Keratinocyte (primary cell): Measurements from ENCODE around the gene UNK. TPM values are rescaled to one million over a fixed set of nuclear protein-coding genes. Genes with fewer than 3 reads are reported as not detected.

Source experiments
- DNase-seq: peaks from one replicate; pipeline ENCODE4 v3.0.0-alpha.2; 2011; ENCODE audit warnings: low read depth, missing footprints, low spot score
- FAIRE-seq: peaks from 2 replicates; lab custom pipeline; 2011; peaks lifted over from hg19 to GRCh38; lab: Jason Lieb, UNC
- H2AFZ ChIP-seq: 2 replicates; pipeline ENCODE4 v1.6.0; 2012; ENCODE audit warnings: low read length, control low read depth, inconsistent platforms; ENCODE audit not compliant: control insufficient read depth
- H3K27ac ChIP-seq: 2 replicates; pipeline ENCODE4 v1.5.1; 2011; ENCODE audit warnings: low read length; ENCODE audit not compliant: control insufficient read depth, insufficient read depth
- H3K27me3 ChIP-seq: 3 replicates; pipeline ENCODE4 v1.6.0; 2011; ENCODE audit warnings: low read length; ENCODE audit not compliant: control insufficient read depth, insufficient read depth; ENCODE audit errors: extremely low read depth
- H3K36me3 ChIP-seq, 2 experiments: 2 replicates in 1 of 2; 3 replicates in 1 of 2; pipeline ENCODE4 v1.5.1; 2011; ENCODE audit warnings: low read length in 2 of 2, mild to moderate bottlenecking in 1 of 2; ENCODE audit not compliant: control insufficient read depth in 2 of 2, insufficient read depth in 2 of 2; ENCODE audit errors: extremely low read depth in 1 of 2
- H3K4me1 ChIP-seq: 3 replicates; pipeline ENCODE4 v1.5.1; 2011; ENCODE audit warnings: low read length; ENCODE audit not compliant: control insufficient read depth, insufficient read depth; ENCODE audit errors: extremely low read depth
- H3K4me2 ChIP-seq: 3 replicates; pipeline ENCODE4 v1.6.0; 2011; ENCODE audit warnings: low read depth, low read length; ENCODE audit not compliant: control insufficient read depth, insufficient read depth; ENCODE audit errors: extremely low read depth
- H3K4me3 ChIP-seq, 3 experiments: fragments of 200-600 bp in 1 of 3; sonication (generic) in 1 of 3; 2 replicates in 2 of 3; 3 replicates in 1 of 3; pipeline ENCODE4 v1.5.1; 2011 to 2016; ENCODE audit warnings: low read length in 3 of 3, mild to moderate bottlenecking in 3 of 3, control low read depth in 2 of 3, inconsistent platforms in 1 of 3, low read depth in 1 of 3, mixed read lengths in 1 of 3, mixed run types in 1 of 3, moderate library complexity in 1 of 3; ENCODE audit not compliant: control insufficient read depth in 2 of 3, insufficient read depth in 2 of 3; ENCODE audit errors: extremely low read depth in 1 of 3
- H3K79me2 ChIP-seq: 2 replicates; pipeline ENCODE4 v1.6.0; 2012; ENCODE audit warnings: low read length; ENCODE audit not compliant: control insufficient read depth, insufficient read depth
- H3K9ac ChIP-seq: 3 replicates; pipeline ENCODE4 v1.6.0; 2011; ENCODE audit warnings: low read length; ENCODE audit not compliant: control insufficient read depth, insufficient read depth; ENCODE audit errors: extremely low read depth
- H3K9me1 ChIP-seq: 3 replicates; pipeline ENCODE4 v1.6.0; 2011; ENCODE audit warnings: low read length; ENCODE audit not compliant: control insufficient read depth, insufficient read depth; ENCODE audit errors: extremely low read depth
- H3K9me3 ChIP-seq: 2 replicates; pipeline ENCODE4 v1.5.1; 2012; ENCODE audit warnings: low read depth, low read length; ENCODE audit not compliant: control insufficient read depth
- H4K20me1 ChIP-seq: 3 replicates; pipeline ENCODE4 v1.6.0; 2011; ENCODE audit warnings: low read length; ENCODE audit not compliant: control insufficient read depth, insufficient read depth; ENCODE audit errors: extremely low read depth
- EZH2 ChIP-seq: IDR thresholded peaks from one replicate; pipeline ENCODE4 v1.6.1; 2012; ENCODE audit warnings: inconsistent platforms, mild to moderate bottlenecking, low read length, moderate library complexity
- dilution Hi-C: fragments of 300-500 bp; cut with MboI; formaldehyde crosslinking; loops from one replicate; pipeline ENCODE4 v1.7.0; 2020; ENCODE audit warnings: low sequenced_read_pairs; ENCODE audit not compliant: extremely low pct_ligation_motif_present
- polyA plus RNA-seq, 5 experiments: library from polyadenylated mRNA; depleted of rRNA in 3 of 5; stranded (reverse) in 3 of 5; stranded (forward) in 1 of 5; unstranded in 1 of 5; fragments of >200 nt; gene quantifications; 1 replicate in 1 of 5; 2 replicates in 3 of 5; 3 replicates in 1 of 5; pipeline versions ENCODE4 v1.2.1 to v1.2.3, GENCODE V29; 2011 to 2012; ENCODE audit warnings: missing spikeins in 2 of 5, low read depth in 1 of 5, low replicate concordance in 1 of 5
- TF ChIP-seq, protein P1 (sequence below), 3 experiments: IDR thresholded peaks in 1 of 3; conservative IDR thresholded peaks in 1 of 3; optimal IDR thresholded peaks in 1 of 3; 2 replicates in 2 of 3; 3 replicates in 1 of 3; pipeline versions ENCODE3 to v1.5.1; 2011; ENCODE audit warnings: low read length in 3 of 3, mild to moderate bottlenecking in 3 of 3, moderate library complexity in 2 of 3, control low read depth in 1 of 3, inconsistent platforms in 1 of 3; ENCODE audit not compliant: insufficient read depth in 2 of 3; ENCODE audit errors: extremely low read depth in 1 of 3

UNK gene
- polyA plus RNA-seq, 1 donor (not counting 4 experiments of a cell fraction or from before 2014, with no cell fraction given) = 13.0 TPM

DNA sequence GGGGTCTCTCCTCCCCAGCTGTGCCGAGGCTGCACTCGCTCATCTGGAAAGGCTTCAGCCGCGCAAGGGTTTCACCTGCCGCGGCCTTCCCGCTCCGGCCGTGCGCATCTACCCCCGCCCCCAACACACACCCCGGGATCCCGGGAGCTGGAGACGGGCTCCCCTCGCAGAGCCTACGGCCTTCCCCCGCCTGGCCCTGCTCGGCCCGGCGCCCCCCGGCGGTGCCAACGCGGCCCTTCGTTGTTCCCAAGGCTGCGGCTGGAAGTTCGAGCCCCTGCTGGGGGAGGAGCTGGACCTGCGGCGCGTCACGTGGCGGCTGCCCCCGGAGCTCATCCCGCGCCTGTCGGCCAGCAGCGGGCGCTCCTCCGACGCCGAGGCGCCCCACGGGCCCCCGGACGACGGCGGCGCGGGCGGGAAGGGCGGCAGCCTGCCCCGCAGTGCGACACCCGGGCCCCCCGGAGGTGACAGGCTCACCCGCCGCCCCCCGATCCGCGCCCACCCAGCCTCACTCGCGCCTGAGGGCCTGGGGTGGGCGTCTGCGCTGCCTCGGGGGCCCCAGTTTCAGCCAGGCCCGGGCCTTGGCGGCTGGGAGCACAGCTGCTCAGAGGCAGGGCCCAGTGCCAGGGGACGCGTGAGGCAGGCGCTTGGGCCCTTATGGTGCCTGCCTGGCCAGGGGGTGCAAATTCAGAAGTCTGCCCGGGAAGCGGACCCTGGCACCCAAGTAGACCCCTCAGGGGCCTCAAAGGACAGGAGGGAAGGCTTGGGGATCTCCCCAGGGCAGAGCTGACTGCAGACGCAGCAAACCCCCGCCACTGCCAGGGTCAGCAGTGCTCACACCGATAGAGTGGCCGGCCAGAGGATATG, 30.9 kb upstream of the UNK start:
- Histone ChIP-seq H3K9ac (no peak overlapping the region), H3K4me2 (no peak overlapping the region), H3K9me1 (no peaks in the 10 kb centered on the region), H3K27ac (no peak overlapping the region), H4K20me1 (peaks cover 91% of the 10 kb centered on the region), H3K9me3 (no peaks in the 10 kb centered on the region), H2AFZ (no peak overlapping the region), H3K4me3 (no peak overlapping the region), H3K4me1 (no peaks in the 10 kb centered on the region), H3K27me3 (no peaks in the 10 kb centered on the region), H3K79me2 (peaks cover 18% of the 10 kb centered on the region), H3K36me3 (peaks cover 66 to 83% of the 10 kb centered on the region in 2 experiments)
- FAIRE-seq = no peak
- no peak for TF ChIP-seq EZH2
- TF ChIP-seq, protein P1, sequence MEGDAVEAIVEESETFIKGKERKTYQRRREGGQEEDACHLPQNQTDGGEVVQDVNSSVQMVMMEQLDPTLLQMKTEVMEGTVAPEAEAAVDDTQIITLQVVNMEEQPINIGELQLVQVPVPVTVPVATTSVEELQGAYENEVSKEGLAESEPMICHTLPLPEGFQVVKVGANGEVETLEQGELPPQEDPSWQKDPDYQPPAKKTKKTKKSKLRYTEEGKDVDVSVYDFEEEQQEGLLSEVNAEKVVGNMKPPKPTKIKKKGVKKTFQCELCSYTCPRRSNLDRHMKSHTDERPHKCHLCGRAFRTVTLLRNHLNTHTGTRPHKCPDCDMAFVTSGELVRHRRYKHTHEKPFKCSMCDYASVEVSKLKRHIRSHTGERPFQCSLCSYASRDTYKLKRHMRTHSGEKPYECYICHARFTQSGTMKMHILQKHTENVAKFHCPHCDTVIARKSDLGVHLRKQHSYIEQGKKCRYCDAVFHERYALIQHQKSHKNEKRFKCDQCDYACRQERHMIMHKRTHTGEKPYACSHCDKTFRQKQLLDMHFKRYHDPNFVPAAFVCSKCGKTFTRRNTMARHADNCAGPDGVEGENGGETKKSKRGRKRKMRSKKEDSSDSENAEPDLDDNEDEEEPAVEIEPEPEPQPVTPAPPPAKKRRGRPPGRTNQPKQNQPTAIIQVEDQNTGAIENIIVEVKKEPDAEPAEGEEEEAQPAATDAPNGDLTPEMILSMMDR (optimal IDR thresholded peaks at IDR 0.05 in 1 of 3, IDR thresholded peaks at IDR 0.05 in 1 of 3, conservative IDR thresholded peaks at IDR 0.05 in 1 of 3; ENCODE audit: extremely low read depth in 1 of 3, insufficient read depth in 2 of 3, low read length in 3 of 3) = no peak
- no peak for DNase-seq
- dilution Hi-C loops = no loop called here

DNA sequence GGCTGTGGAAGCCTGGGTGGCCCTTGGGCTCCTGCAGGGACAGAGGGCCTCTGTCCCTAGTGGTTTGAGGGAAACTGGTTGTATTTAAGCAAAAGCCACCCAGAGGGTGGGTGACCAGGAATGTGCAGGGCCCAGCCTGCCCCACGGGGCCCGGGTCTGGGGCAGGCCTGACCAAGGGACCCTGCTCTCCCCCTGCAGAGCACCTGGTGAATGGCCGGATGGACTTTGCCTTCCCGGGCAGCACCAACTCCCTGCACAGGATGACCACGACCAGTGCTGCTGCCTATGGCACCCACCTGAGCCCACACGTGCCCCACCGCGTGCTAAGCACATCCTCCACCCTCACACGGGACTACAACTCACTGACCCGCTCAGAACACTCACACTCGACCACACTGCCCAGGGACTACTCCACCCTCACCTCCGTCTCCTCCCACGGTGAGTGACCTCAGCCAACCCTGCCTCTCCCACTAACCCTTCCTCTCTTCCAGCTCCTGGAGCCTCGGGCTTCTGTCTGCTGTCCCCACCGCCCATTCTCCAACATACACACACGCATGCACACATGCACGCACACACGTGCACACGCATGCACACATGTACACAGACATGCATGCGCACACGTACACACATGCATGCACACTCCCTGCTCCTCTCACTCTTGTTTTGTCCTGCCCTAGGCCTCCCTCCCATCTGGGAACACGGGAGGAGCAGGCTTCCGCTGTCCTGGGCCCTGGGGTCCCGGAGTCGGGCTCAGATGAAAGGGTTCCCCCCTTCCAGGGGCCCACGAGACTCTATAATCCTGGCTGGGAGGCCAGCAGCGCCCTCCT, 30.0 kb upstream of the UNK start:
- H3K4me1 ChIP-seq = no peaks in the 10 kb centered on the region
- H2AFZ ChIP-seq = no peak overlapping the region
- H3K9me3 ChIP-seq = no peaks in the 10 kb centered on the region
- TF ChIP-seq, protein P1 (optimal IDR thresholded peaks at IDR 0.05 in 1 of 3, IDR thresholded peaks at IDR 0.05 in 1 of 3, conservative IDR thresholded peaks at IDR 0.05 in 1 of 3; ENCODE audit: extremely low read depth in 1 of 3, insufficient read depth in 2 of 3, low read length in 3 of 3) = no peak
- TF ChIP-seq EZH2 = no peak
- H3K27ac ChIP-seq = no peak overlapping the region
- no peak overlapping the region for H3K4me3 ChIP-seq
- FAIRE-seq (no peak), DNase-seq (no peak)
- H3K36me3 ChIP-seq = peaks cover 65 to 80% of the 10 kb centered on the region in 2 experiments
- no peaks in the 10 kb centered on the region for H3K9me1 ChIP-seq
- peaks cover 83% of the 10 kb centered on the region for H4K20me1 ChIP-seq
- no peak overlapping the region for H3K9ac ChIP-seq
- dilution Hi-C loops = no loop called here
- peaks cover 13% of the 10 kb centered on the region for H3K79me2 ChIP-seq
- H3K4me2 ChIP-seq = no peak overlapping the region
- no peaks in the 10 kb centered on the region for H3K27me3 ChIP-seq
